Heart right ventricle (tissue), 16 donors: ENCODE results near the gene VSNL1. TPM values are rescaled to one million over a fixed set of nuclear protein-coding genes. Genes with fewer than 3 reads are reported as not detected.

Experiments
- ATAC-seq, 8 donors: fragments of 200-7000 bp; cut with Tn5 transposase; one replicate each; pipeline ENCODE4 v1.9.1; 2020; ENCODE audit warnings: mild to moderate bottlenecking in 8 of 8, moderate library complexity in 8 of 8, moderate number of reproducible peaks in 1 of 8
- DNase-seq, 2 donors: peaks; one replicate each; pipeline ENCODE4 v3.0.0-alpha.2; 2020
- H3K27ac ChIP-seq, 10 donors: fragments of 200-600 bp; sonication (generic) in 2 of 10; one replicate each; pipeline versions ENCODE4 v1.5.0 to v1.8.0; 2020 to 2022; ENCODE audit warnings: mild to moderate bottlenecking in 3 of 10
- H3K27me3 ChIP-seq, 7 donors: fragments of 200-600 bp; one replicate each; pipeline ENCODE4 v1.8.0; 2021 to 2022; ENCODE audit warnings: mild to moderate bottlenecking in 2 of 7
- H3K36me3 ChIP-seq, 9 donors: fragments of 200-600 bp; sonication (generic) in 1 of 9; one replicate each; pipeline versions ENCODE4 v1.5.0 to v1.8.0; 2020 to 2022; ENCODE audit warnings: mild to moderate bottlenecking in 2 of 9
- H3K4me1 ChIP-seq, 9 donors: fragments of 200-600 bp; sonication (generic) in 1 of 9; one replicate each; pipeline versions ENCODE4 v1.5.0 to v1.8.0; 2020 to 2022; ENCODE audit warnings: mild to moderate bottlenecking in 4 of 9
- H3K4me3 ChIP-seq, 10 donors: fragments of 200-600 bp; sonication (generic) in 2 of 10; one replicate each; pipeline versions ENCODE4 v1.5.0 to v1.8.0; 2020 to 2022; ENCODE audit warnings: mild to moderate bottlenecking in 7 of 10, moderate library complexity in 2 of 10
- H3K9me3 ChIP-seq, 11 donors: fragments of 200-600 bp in 10 of 11; sonication (generic) in 2 of 11; one replicate each; pipeline versions ENCODE4 v1.5.0 to v1.8.0; 2013 to 2022; ENCODE audit warnings: mild to moderate bottlenecking in 2 of 11, control low read depth in 1 of 11, moderate library complexity in 1 of 11
- CTCF ChIP-seq, 9 donors: fragments of 200-600 bp; sonication (generic) in 2 of 9; IDR thresholded peaks; one replicate each; pipeline versions ENCODE4 v1.5.0 to v1.8.0; 2021 to 2022; ENCODE audit warnings: antibody characterized with exemption in 9 of 9, mild to moderate bottlenecking in 5 of 9, moderate library complexity in 1 of 9
- WGBS, 2 donors: extraction: QIAGEN DNeasy Blood & Tissue Kit; methylation state at CpG; one replicate each; pipeline ENCODE4 v1.1.7; 2013; ENCODE audit warnings: inconsistent platforms in 1 of 2; 5-methylcytosine and 5-hydroxymethylcytosine counted together
- intact Hi-C, 10 donors: fragments of 100-400 bp; cut with DNase I; formaldehyde crosslinking; loops; one replicate each; pipeline versions ENCODE4 v1.11.1 to v1.14.2; 2022
- polyA plus RNA-seq, 2 donors: library from polyadenylated mRNA; stranded (reverse); fragments of 200-250 nt; gene quantifications; one replicate each; pipeline ENCODE4 v1.2.3, GENCODE V29; 2013
- total RNA-seq, 10 donors: library from RNA; stranded (reverse); fragmentation: NEBNext Ultra II Directional in 3 of 10; extraction: Animal tissue kit (Norgen Biotek cat#: 25700) in 3 of 10; gene quantifications; one replicate each; pipeline versions ENCODE4 v1.2.1 to v1.2.4, GENCODE V29; 2021 to 2023
- donor health status: Arrhythmogenic right ventricular cardiomyopathy.
- donor health status: ischemic (EF 13 %, LVEDD 7.1; RV severe dilation, severe dysfunction).
- donor health status: healthy with polysubstance abuse.
- donor health status: DM: no; HTN: yes; CAD: no.
- donor health status: DM: no; HTN: no; CAD: no.
- donor health status: ischemic (EF 25% LVEDD 6.9; RV normal size, moderate dysfunction).
- donor health status: ischemic (EF 25% LVEDD 5.7; RV mildly dilated, moderate dysfunction).
- donor health status: healthy.
- donor health status: DM: yes; HTN: yes; CAD: no.
- donor health status: Ischemic cardiomyopathy.
- donor health status: ischemic (EF 35%, LVEDD 5.7; RV mildly dilated, moderate dysfunction).
- donor health status: nonischemic (EF 11% LVEDD 7.7; RV severe dilation, severe dysfunction).
- donor health status: DM: yes; HTN: yes; CAD: no.
- donor health status: PGD.
- donor health status: ischemic (EF 29% LVEDD 5.4; RV normal size, mild dysfunction).
- donor health status: nonischemic (EF 23%, LVEDD 6.1; RV moderate dilation, normal function).

The VSNL1 gene
- total and polyA plus RNA-seq, 12 donors: 5.9 to 24.3 (median 17.3) TPM

- WGBS, 2 donors: 89 to 92% methylated on average over 6 of the region's 6 CpGs
- no peak for TF ChIP-seq CTCF (IDR thresholded peaks at IDR 0.05)
- peaks cover 0 to 34% (median 0%) of the 10 kb centered on the region in 7 donors for H3K27me3 ChIP-seq
- no peak overlapping the region for H3K27ac ChIP-seq
- no peak for DNase-seq
- H3K4me3 ChIP-seq: no peak overlapping the region
- no peaks in the 10 kb centered on the region for H3K9me3 ChIP-seq
- H3K4me1 ChIP-seq: peaks cover 0 to 8% (median 5%) of the 10 kb centered on the region in 9 donors
- intact Hi-C loops: no loop called here
- H3K36me3 ChIP-seq: no peaks in the 10 kb centered on the region
- no peak for ATAC-seq
Observed at GRCh38 chr2:17522303-17522702, 18.2 kb upstream of the VSNL1 start.

GRCh38 chr2:17529771-17530170, 10.7 kb upstream of the VSNL1 start:
- no peak for TF ChIP-seq CTCF (IDR thresholded peaks at IDR 0.05)
- no peaks in the 10 kb centered on the region for H3K36me3 ChIP-seq
- ATAC-seq (no peak), DNase-seq (no peak)
- no peak overlapping the region for H3K4me3 ChIP-seq
- 68 to 70% methylated on average over 2 of the region's 2 CpGs for WGBS, 2 donors
- intact Hi-C loops: loop anchor here in 2 of 10 donors (10.0 kb wide), 1 partner anchor 115 kb away; no protein-coding TSS in a partner anchor
- H3K27ac ChIP-seq: no peak overlapping the region
- no peaks in the 10 kb centered on the region for H3K4me1 ChIP-seq
- no peaks in the 10 kb centered on the region for H3K9me3 ChIP-seq
- peaks cover 0 to 7% (median 0%) of the 10 kb centered on the region in 7 donors for H3K27me3 ChIP-seq

GRCh38 chr2:17533546-17533945, 7.0 kb upstream of the VSNL1 start:
- no peak for DNase-seq
- peaks cover 0 to 42% (median 17%) of the 10 kb centered on the region in 7 donors for H3K27me3 ChIP-seq
- no peak overlapping the region for H3K27ac ChIP-seq
- ATAC-seq: no peak
- intact Hi-C loops: loop anchor here in 2 of 10 donors (10.0 kb wide), 1 partner anchor 111 kb away; no protein-coding TSS in a partner anchor
- H3K4me3 ChIP-seq: no peak overlapping the region
- H3K9me3 ChIP-seq: no peaks in the 10 kb centered on the region
- WGBS, 2 donors: 78 to 79% methylated on average over 2 of the region's 2 CpGs
- H3K4me1 ChIP-seq: peaks cover 0 to 6% (median 0%) of the 10 kb centered on the region in 9 donors
- no peaks in the 10 kb centered on the region for H3K36me3 ChIP-seq
- no peak for TF ChIP-seq CTCF (IDR thresholded peaks at IDR 0.05)

DNA sequence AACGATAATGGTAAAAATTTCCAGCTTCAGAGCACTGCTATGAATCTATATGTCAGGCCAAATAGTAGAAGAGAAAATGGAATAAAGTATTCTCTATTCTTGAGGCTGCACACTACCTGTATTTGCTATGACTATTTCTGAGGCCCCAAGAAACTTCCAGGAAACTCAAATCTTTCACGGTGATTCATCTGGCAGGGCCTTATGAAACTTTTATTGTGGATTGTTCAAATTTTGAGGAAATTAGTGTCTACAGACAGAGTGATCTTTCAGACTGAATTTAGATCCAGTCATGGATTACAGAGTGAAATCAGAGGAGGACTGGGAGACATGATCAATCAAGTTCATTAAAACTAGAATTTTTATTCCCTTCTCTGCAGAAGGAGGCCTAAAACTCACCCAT, 4.1 kb upstream of the VSNL1 start:
- DNase-seq: no peak
- intact Hi-C loops: loop anchor here in 3 of 10 donors (5.0 to 10.0 kb wide), 2 partner anchors 76 to 108 kb away; no protein-coding TSS in a partner anchor

More for the DNA sequence above, 4.1 kb upstream of the VSNL1 start:
- Histone ChIP-seq H3K9me3 (no peaks in the 10 kb centered on the region), H3K4me1 (peaks cover 0 to 17% (median 0%) of the 10 kb centered on the region in 9 donors), H3K4me3 (no peak overlapping the region), H3K36me3 (no peaks in the 10 kb centered on the region), H3K27ac (no peak overlapping the region), H3K27me3 (peaks cover 0 to 70% (median 41%) of the 10 kb centered on the region in 7 donors)
- no peak for ATAC-seq
- 69 to 71% methylated on average over 2 of the region's 2 CpGs for WGBS, 2 donors
- no peak for TF ChIP-seq CTCF (IDR thresholded peaks at IDR 0.05)
